Sigmoid colon (tissue), 7 donors: ENCODE data around the gene ARHGAP1. TPM values are rescaled to one million over a fixed set of nuclear protein-coding genes. Genes with fewer than 3 reads are reported as not detected.

Source experiments
- DNase-seq: peaks from one replicate; pipeline ENCODE4 v3.0.0-alpha.2; 2019
- H3K27ac ChIP-seq, 4 donors: fragments of 200-600 bp; sonication (generic); one replicate each; pipeline ENCODE4 v1.5.1; 2016 to 2019; ENCODE audit warnings: mild to moderate bottlenecking in 1 of 4
- H3K27me3 ChIP-seq, 3 donors: fragments of 200-600 bp; sonication (generic); one replicate each; pipeline ENCODE4 v1.5.1; 2019; ENCODE audit warnings: mild to moderate bottlenecking in 1 of 3
- H3K36me3 ChIP-seq, 4 donors: fragments of 200-600 bp; sonication (generic); one replicate each; pipeline ENCODE4 v1.5.1; 2016 to 2019
- H3K4me1 ChIP-seq, 4 donors: fragments of 200-600 bp; sonication (generic); one replicate each; pipeline ENCODE4 v1.5.1; 2017 to 2019
- H3K4me3 ChIP-seq, 4 donors: fragments of 200-600 bp; sonication (generic); one replicate each; pipeline ENCODE4 v1.5.1; 2017 to 2019; ENCODE audit warnings: mild to moderate bottlenecking in 2 of 4, moderate library complexity in 1 of 4
- H3K9me3 ChIP-seq, 4 donors: fragments of 200-600 bp in 3 of 4; sonication (generic) in 3 of 4; one replicate each; pipeline versions ENCODE4 v1.5.1 to v1.6.1; 2013 to 2019
- EP300 ChIP-seq, 4 donors: sonication (generic); formaldehyde crosslinking; IDR thresholded peaks; one replicate each; pipeline ENCODE4 v1.6.1; 2017; ENCODE audit warnings: antibody characterized with exemption in 4 of 4
- POLR2A ChIP-seq, 2 donors: fragments of 450-650 bp; IDR thresholded peaks; one replicate each; pipeline ENCODE4 v1.6.1; 2016; ENCODE audit warnings: antibody characterized with exemption in 2 of 2, mild to moderate bottlenecking in 2 of 2, moderate library complexity in 2 of 2
- POLR2AphosphoS5 ChIP-seq, 4 donors: sonication (generic); formaldehyde crosslinking; IDR thresholded peaks; one replicate each; pipeline ENCODE4 v1.6.1; 2017; ENCODE audit warnings: antibody characterized with exemption in 4 of 4
- WGBS, 2 donors: extraction: QIAGEN DNeasy Blood & Tissue Kit; methylation state at CpG; one replicate each; pipeline ENCODE4 v1.1.7; 2013; 5-methylcytosine and 5-hydroxymethylcytosine counted together
- intact Hi-C: fragments of 100-400 bp; cut with DNase I; formaldehyde crosslinking; loops from one replicate; pipeline ENCODE4 v1.15.1; 2023
- polyA plus RNA-seq, 3 donors: library from polyadenylated mRNA; stranded (reverse); fragments of 200-250 nt; gene quantifications; one replicate each; pipeline ENCODE4 v1.2.3, GENCODE V29; 2013
- total RNA-seq, 4 donors: library from RNA; depleted of rRNA; stranded (reverse); fragments of >200 nt; gene quantifications; one replicate each; pipeline ENCODE4 v1.1.0, GENCODE V29; 2016
- TF ChIP-seq, protein P1 (sequence below), 4 experiments: fragments of 450-650 bp in 3 of 4; fragments of 200-600 bp in 1 of 4; IDR thresholded peaks; one replicate each; pipeline ENCODE4 v1.5.1; 2016 to 2019; ENCODE audit warnings: antibody characterized with exemption in 4 of 4, mild to moderate bottlenecking in 3 of 4, moderate library complexity in 2 of 4
- donor health status: healthy with polysubstance abuse.
- donor health status: Bipolar disorder and iron deficiency.
- donor health status: healthy.

The ARHGAP1 gene
- total RNA-seq (10 to 100 TPM; 37.5 to 78.2 (median 57.3) TPM), polyA plus RNA-seq (10 to 100 TPM; 25.0 to 41.2 (median 30.6) TPM)

DNA sequence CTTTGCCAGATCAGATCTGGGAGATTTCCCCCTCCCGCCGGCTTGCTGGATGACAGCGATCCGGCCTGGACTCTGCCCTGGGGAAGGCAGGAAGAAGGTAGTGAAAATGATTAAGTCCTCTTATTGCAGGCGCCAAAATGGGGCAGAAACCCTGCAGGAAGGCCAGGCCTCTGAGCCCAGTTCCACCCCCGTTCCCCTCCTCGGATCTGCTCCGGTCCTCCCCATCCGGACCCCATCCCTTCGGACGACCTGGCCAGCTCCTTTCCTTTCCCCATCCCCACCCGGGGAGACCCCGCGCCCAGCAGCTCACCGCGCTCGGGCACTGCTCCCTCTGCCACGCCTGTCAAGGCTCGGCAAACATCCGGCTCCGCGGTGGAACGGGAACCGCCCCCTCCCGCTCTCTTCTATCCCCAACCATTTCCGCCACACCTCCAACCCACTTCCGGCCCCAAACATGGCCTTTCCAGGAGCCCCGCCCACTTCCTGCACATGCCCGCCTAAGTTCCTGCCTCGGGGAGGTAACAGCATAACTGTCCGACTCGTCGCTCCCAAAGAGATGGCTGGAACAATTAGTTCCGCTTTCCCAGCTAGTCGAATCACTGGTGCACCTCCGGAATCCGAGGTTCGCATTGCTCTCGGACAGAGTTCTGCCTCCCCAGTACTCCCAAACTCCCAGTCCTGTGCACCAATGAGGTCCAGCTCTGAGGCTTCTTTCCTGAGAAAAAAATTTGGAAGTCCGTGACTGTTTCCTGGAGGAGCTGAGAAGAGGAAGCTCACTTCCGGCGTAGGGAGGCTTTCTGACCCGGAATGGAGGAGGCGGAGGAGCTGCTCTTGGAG lies at the start of gene ARHGAP1, which contains the start of gene ZNF408:
Gene ARHGAP1, minus strand, starts transcription at position 379 of the 837 bp plus-strand sequence. CDS start 4,512 bp downstream, outside the sequence.
Gene ZNF408, plus strand, starts transcription at position 791 of the 837 bp plus-strand sequence. Its CDS starts 17 bp downstream, at position 808.
- intact Hi-C loops, result no loop called here
- peak within 1 kb of the TSS; percentile 88 to 94 (median 92) for H3K4me3 ChIP-seq
- 1% methylated on average over 44 of the region's 44 CpGs for WGBS, 2 donors
- TF ChIP-seq POLR2AphosphoS5 (IDR thresholded peaks at IDR 0.05) (peak; percentile 67 to 92 (median 88)), POLR2A (IDR thresholded peaks at IDR 0.05) (peak; percentile 70 to 87), EP300 (IDR thresholded peaks at IDR 0.05) (no peak)
- TF ChIP-seq, protein P1, sequence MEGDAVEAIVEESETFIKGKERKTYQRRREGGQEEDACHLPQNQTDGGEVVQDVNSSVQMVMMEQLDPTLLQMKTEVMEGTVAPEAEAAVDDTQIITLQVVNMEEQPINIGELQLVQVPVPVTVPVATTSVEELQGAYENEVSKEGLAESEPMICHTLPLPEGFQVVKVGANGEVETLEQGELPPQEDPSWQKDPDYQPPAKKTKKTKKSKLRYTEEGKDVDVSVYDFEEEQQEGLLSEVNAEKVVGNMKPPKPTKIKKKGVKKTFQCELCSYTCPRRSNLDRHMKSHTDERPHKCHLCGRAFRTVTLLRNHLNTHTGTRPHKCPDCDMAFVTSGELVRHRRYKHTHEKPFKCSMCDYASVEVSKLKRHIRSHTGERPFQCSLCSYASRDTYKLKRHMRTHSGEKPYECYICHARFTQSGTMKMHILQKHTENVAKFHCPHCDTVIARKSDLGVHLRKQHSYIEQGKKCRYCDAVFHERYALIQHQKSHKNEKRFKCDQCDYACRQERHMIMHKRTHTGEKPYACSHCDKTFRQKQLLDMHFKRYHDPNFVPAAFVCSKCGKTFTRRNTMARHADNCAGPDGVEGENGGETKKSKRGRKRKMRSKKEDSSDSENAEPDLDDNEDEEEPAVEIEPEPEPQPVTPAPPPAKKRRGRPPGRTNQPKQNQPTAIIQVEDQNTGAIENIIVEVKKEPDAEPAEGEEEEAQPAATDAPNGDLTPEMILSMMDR (IDR thresholded peaks at IDR 0.05), result no peak
- no peaks in the 10 kb centered on the region for H3K9me3 ChIP-seq
- peak; percentile 99 for DNase-seq
- no peaks in the 10 kb centered on the region for H3K27me3 ChIP-seq
- H3K4me1 ChIP-seq, result peaks cover 2 to 65% (median 60%) of the 10 kb centered on the region in 4 donors
- H3K36me3 ChIP-seq, result peaks cover 22 to 41% (median 31%) of the 10 kb centered on the region in 4 donors
- H3K27ac ChIP-seq, result peak within 1 kb of the TSS; percentile 89 to 96 (median 90)

DNA sequence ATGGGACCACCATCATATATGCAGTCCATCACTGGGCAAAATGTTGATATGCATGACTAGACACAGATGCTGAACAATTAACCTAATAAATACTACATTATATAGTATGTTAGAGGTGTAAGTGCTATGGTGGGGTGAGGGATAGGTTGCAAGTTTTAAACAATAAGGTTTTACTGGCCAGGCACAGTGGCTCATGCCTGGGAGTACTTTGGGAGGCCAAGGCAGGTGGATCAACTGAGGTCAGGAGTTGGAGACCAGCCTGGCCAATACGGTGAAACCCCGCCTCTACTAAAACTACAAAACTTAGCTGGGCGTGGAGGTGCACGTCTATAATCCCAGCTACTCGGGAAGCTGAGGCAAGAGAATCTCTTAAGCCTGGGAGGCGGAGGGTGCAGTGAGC lies 46.7 kb upstream of the ARHGAP1 start:
- intact Hi-C loops, result no loop called here
- TF ChIP-seq EP300 (IDR thresholded peaks at IDR 0.05) (no peak), POLR2AphosphoS5 (IDR thresholded peaks at IDR 0.05) (no peak), POLR2A (IDR thresholded peaks at IDR 0.05) (no peak)
- TF ChIP-seq, protein P1 (IDR thresholded peaks at IDR 0.05), result no peak
- 84 to 93% methylated on average over 6 of the region's 6 CpGs for WGBS, 2 donors
- no peak for DNase-seq
- Histone ChIP-seq H3K4me3 (no peak overlapping the region), H3K27ac (no peak overlapping the region), H3K27me3 (no peaks in the 10 kb centered on the region), H3K4me1 (no peaks in the 10 kb centered on the region), H3K36me3 (peaks cover 31 to 98% (median 69%) of the 10 kb centered on the region in 4 donors), H3K9me3 (no peaks in the 10 kb centered on the region)

GRCh38 chr11:46745995-46746394 lies 45.6 kb upstream of the ARHGAP1 start:
- no peak for DNase-seq
- intact Hi-C loops, result no loop called here
- TF ChIP-seq EP300 (IDR thresholded peaks at IDR 0.05) (no peak), POLR2AphosphoS5 (IDR thresholded peaks at IDR 0.05) (no peak), POLR2A (IDR thresholded peaks at IDR 0.05) (no peak)
- TF ChIP-seq, protein P1 (IDR thresholded peaks at IDR 0.05), result no peak
- 93 to 96% methylated on average over 3 of the region's 3 CpGs for WGBS, 2 donors
- Histone ChIP-seq H3K27me3 (no peaks in the 10 kb centered on the region), H3K4me1 (no peaks in the 10 kb centered on the region), H3K4me3 (no peak overlapping the region), H3K36me3 (peaks cover 25 to 99% (median 71%) of the 10 kb centered on the region in 4 donors), H3K9me3 (no peaks in the 10 kb centered on the region), H3K27ac (no peak overlapping the region)

- Histone ChIP-seq H3K9me3 (no peaks in the 10 kb centered on the region), H3K27ac (no peak overlapping the region), H3K4me1 (no peaks in the 10 kb centered on the region), H3K36me3 (peaks cover 18 to 95% (median 65%) of the 10 kb centered on the region in 4 donors), H3K4me3 (no peak overlapping the region), H3K27me3 (no peaks in the 10 kb centered on the region)
- 91 to 93% methylated on average over 1 of the region's 1 CpG for WGBS, 2 donors
- TF ChIP-seq POLR2AphosphoS5 (IDR thresholded peaks at IDR 0.05) (no peak), POLR2A (IDR thresholded peaks at IDR 0.05) (no peak), EP300 (IDR thresholded peaks at IDR 0.05) (no peak)
- TF ChIP-seq, protein P1 (IDR thresholded peaks at IDR 0.05), result no peak
- intact Hi-C loops, result no loop called here
- DNase-seq, result no peak
Observed at GRCh38 chr11:46745328-46745727, 44.9 kb upstream of the ARHGAP1 start.
